HAP-1 (cell line): ENCODE data around the gene CACNA2D1.
"Not testable (repeated sequence)": the region's sequence is repeated elsewhere in the genome, so short reads cannot be mapped to it uniquely, and the experiment has no call there.

Source experiments
- DNase-seq, 2 experiments: peaks; one replicate each; pipeline ENCODE4 v3.0.0-alpha.2; 2016 to 2020; ENCODE audit warnings: low spot score in 2 of 2
- H3K27me3 ChIP-seq: fragments of 250-450 bp; sonication (Bioruptor Pico); 2 replicates; pipeline ENCODE4 v1.5.1; 2020; ENCODE audit warnings: low read depth, mild to moderate bottlenecking, moderate library complexity
- H3K36me3 ChIP-seq: fragments of 250-450 bp; sonication (Bioruptor Pico); replicated peaks from 2 replicates; pipeline ENCODE4 v1.5.1; 2020; ENCODE audit warnings: mild to moderate bottlenecking
- H3K4me1 ChIP-seq: fragments of 250-450 bp; sonication (Bioruptor Pico); 2 replicates; pipeline ENCODE4 v1.5.1; 2020; ENCODE audit warnings: mild to moderate bottlenecking
- H3K4me3 ChIP-seq: fragments of 250-450 bp; sonication (Bioruptor Pico); 2 replicates; pipeline ENCODE4 v1.5.1; 2020; ENCODE audit warnings: mild to moderate bottlenecking, moderate library complexity
- H3K9me3 ChIP-seq: fragments of 250-450 bp; sonication (Bioruptor Pico); 2 replicates; pipeline ENCODE4 v1.5.1; 2020; ENCODE audit warnings: mild to moderate bottlenecking, moderate library complexity
- in situ Hi-C: fragments of 300-500 bp; cut with MboI; formaldehyde crosslinking; loops from 3 replicates; pipeline ENCODE4 v1.14.3; 2020; ENCODE audit warnings: low sequenced_read_pairs, inconsistent platforms, mixed read lengths

Gene CACNA2D1

GRCh38 chr7:82396343-82396742 lies 47.2 kb downstream of the CACNA2D1 start:
- in situ Hi-C loops: no loop called here
- H3K27me3 ChIP-seq: no peaks in the 10 kb centered on the region
- DNase-seq: no peak
- no peaks in the 10 kb centered on the region for H3K36me3 ChIP-seq
- no peak overlapping the region for H3K4me3 ChIP-seq
- peaks cover 7% of the 10 kb centered on the region for H3K4me1 ChIP-seq
- no peaks in the 10 kb centered on the region for H3K9me3 ChIP-seq

GRCh38 chr7:82395147-82395546 lies 48.4 kb downstream of the CACNA2D1 start:
- H3K4me1 ChIP-seq: peaks cover 11% of the 10 kb centered on the region
- no peak overlapping the region for H3K4me3 ChIP-seq
- H3K9me3 ChIP-seq: no peaks in the 10 kb centered on the region
- H3K36me3 ChIP-seq: no peaks in the 10 kb centered on the region
- H3K27me3 ChIP-seq: no peaks in the 10 kb centered on the region
- no peak for DNase-seq
- in situ Hi-C loops: no loop called here

- H3K4me1 ChIP-seq: peaks cover 14% of the 10 kb centered on the region
- no peak overlapping the region for H3K4me3 ChIP-seq
- no peaks in the 10 kb centered on the region for H3K27me3 ChIP-seq
- H3K9me3 ChIP-seq: no peaks in the 10 kb centered on the region
- no peak for DNase-seq
- H3K36me3 ChIP-seq: no peaks in the 10 kb centered on the region
- in situ Hi-C loops: no loop called here
Measured at GRCh38 chr7:82393840-82394220, 49.7 kb downstream of the CACNA2D1 start.

- H3K36me3 ChIP-seq: no peaks in the 10 kb centered on the region
Measured at GRCh38 chr7:82393076-82393839, 50.3 kb downstream of the CACNA2D1 start.

GRCh38 chr7:82390936-82391335 lies 52.6 kb downstream of the CACNA2D1 start:
- Histone ChIP-seq H3K27me3 (no peaks in the 10 kb centered on the region), H3K9me3 (no peaks in the 10 kb centered on the region), H3K4me1 (peaks cover 14% of the 10 kb centered on the region), H3K36me3 (no peaks in the 10 kb centered on the region), H3K4me3 (no peak overlapping the region)
- in situ Hi-C loops: no loop called here
- DNase-seq: no peak

More at GRCh38 chr7:82393076-82393839, 50.3 kb downstream of the CACNA2D1 start:
- DNase-seq: no peak
- Histone ChIP-seq H3K27me3 (no peaks in the 10 kb centered on the region), H3K4me3 (no peak overlapping the region), H3K9me3 (no peaks in the 10 kb centered on the region), H3K4me1 (peaks cover 14% of the 10 kb centered on the region)
- in situ Hi-C loops: no loop called here

- peak in 1 of 2 experiments; percentile 47 for DNase-seq
Measured at GRCh38 chr7:82389876-82390275, 53.7 kb downstream of the CACNA2D1 start.

GRCh38 chr7:82388138-82388537 lies 55.4 kb downstream of the CACNA2D1 start:
- peaks cover 13% of the 10 kb centered on the region for H3K4me1 ChIP-seq
- H3K4me3 ChIP-seq: no peak overlapping the region
- no peaks in the 10 kb centered on the region for H3K36me3 ChIP-seq
- H3K27me3 ChIP-seq: no peaks in the 10 kb centered on the region
- no peak for DNase-seq
- H3K9me3 ChIP-seq: no peaks in the 10 kb centered on the region
- in situ Hi-C loops: no loop called here

More at GRCh38 chr7:82389876-82390275, 53.7 kb downstream of the CACNA2D1 start:
- Histone ChIP-seq H3K36me3 (no peaks in the 10 kb centered on the region), H3K27me3 (no peaks in the 10 kb centered on the region), H3K4me1 (peaks cover 14% of the 10 kb centered on the region), H3K9me3 (no peaks in the 10 kb centered on the region), H3K4me3 (no peak overlapping the region)
- in situ Hi-C loops: no loop called here

- DNase-seq, H3K36me3 ChIP-seq, H3K27me3 ChIP-seq, H3K4me3 ChIP-seq, in situ Hi-C loops, H3K9me3 ChIP-seq: not testable (repeated sequence)
- peaks cover 26% of the 10 kb centered on the region for H3K4me1 ChIP-seq
Measured at GRCh38 chr7:82386571-82386970, 57.0 kb downstream of the CACNA2D1 start.

- H3K36me3 ChIP-seq: no peaks in the 10 kb centered on the region
- peaks cover 21% of the 10 kb centered on the region for H3K4me1 ChIP-seq
- no peaks in the 10 kb centered on the region for H3K27me3 ChIP-seq
- in situ Hi-C loops: no loop called here
- no peaks in the 10 kb centered on the region for H3K9me3 ChIP-seq
- DNase-seq: no peak
- H3K4me3 ChIP-seq: no peak overlapping the region
Measured at GRCh38 chr7:82384779-82385178, 58.8 kb downstream of the CACNA2D1 start.

GRCh38 chr7:82384051-82384464 lies 59.5 kb downstream of the CACNA2D1 start:
- Histone ChIP-seq H3K36me3 (no peaks in the 10 kb centered on the region), H3K27me3 (no peaks in the 10 kb centered on the region), H3K4me3 (no peak overlapping the region), H3K9me3 (no peaks in the 10 kb centered on the region), H3K4me1 (peaks cover 23% of the 10 kb centered on the region)
- in situ Hi-C loops: no loop called here
- DNase-seq: no peak

GRCh38 chr7:82382276-82382675 lies 61.3 kb downstream of the CACNA2D1 start:
- Histone ChIP-seq H3K4me3 (no peak overlapping the region), H3K9me3 (no peaks in the 10 kb centered on the region), H3K36me3 (no peaks in the 10 kb centered on the region), H3K4me1 (peaks cover 24% of the 10 kb centered on the region), H3K27me3 (no peaks in the 10 kb centered on the region)
- DNase-seq: peak; percentile 79 to 95
- in situ Hi-C loops: no loop called here

- Histone ChIP-seq H3K4me3 (no peak overlapping the region), H3K27me3 (no peaks in the 10 kb centered on the region), H3K36me3 (no peaks in the 10 kb centered on the region), H3K4me1 (peaks cover 25% of the 10 kb centered on the region), H3K9me3 (no peaks in the 10 kb centered on the region)
- in situ Hi-C loops: no loop called here
- DNase-seq: no peak
Measured at GRCh38 chr7:82376739-82377138, 66.8 kb downstream of the CACNA2D1 start.

GRCh38 chr7:82375713-82376112 lies 67.9 kb downstream of the CACNA2D1 start:
- no peaks in the 10 kb centered on the region for H3K36me3 ChIP-seq
- in situ Hi-C loops: no loop called here
- H3K4me1 ChIP-seq: peaks cover 22% of the 10 kb centered on the region
- H3K4me3 ChIP-seq: no peak overlapping the region
- no peaks in the 10 kb centered on the region for H3K27me3 ChIP-seq
- peak in 1 of 2 experiments; percentile 28 for DNase-seq
- no peaks in the 10 kb centered on the region for H3K9me3 ChIP-seq

GRCh38 chr7:82375129-82375528 lies 68.4 kb downstream of the CACNA2D1 start:
- H3K4me1 ChIP-seq: peaks cover 22% of the 10 kb centered on the region
- H3K4me3 ChIP-seq: no peak overlapping the region
- DNase-seq: no peak
- H3K27me3 ChIP-seq: no peaks in the 10 kb centered on the region
- in situ Hi-C loops: no loop called here
- H3K9me3 ChIP-seq: no peaks in the 10 kb centered on the region
- no peaks in the 10 kb centered on the region for H3K36me3 ChIP-seq
